Measurements from ENCODE around the gene MED7. TPM values are rescaled to one million over a fixed set of nuclear protein-coding genes. Genes with fewer than 3 reads are reported as not detected.

The MED7 gene
- total and polyA plus RNA-seq, 10 of the 15 experiments (the other 5 are each of a cell fraction or from before 2014, with no cell fraction given) = 9.3 to 47.7 (median 22.7) TPM

DNA sequence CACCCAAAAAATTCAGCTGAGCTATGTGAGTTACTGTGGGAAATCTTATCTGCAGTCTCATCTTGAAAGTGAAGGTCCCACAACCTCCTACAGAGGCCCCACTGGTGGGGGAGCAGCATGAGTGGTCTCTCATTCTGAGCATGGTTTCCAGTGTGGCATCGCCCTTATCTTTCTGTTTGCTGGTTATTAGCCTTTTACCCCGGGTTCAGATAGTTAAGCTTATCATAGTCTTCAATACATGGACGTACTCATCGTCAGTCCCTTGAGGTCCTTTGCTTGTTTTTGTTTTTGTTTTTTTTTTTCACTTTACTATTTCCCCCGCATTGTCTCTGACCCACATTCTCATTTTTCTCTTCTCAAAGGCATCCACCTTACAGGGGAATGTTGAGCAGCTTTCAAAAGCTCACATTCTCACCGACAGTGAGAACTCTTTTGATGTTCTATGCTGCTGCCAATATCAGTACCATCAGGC lies 26.1 kb downstream of the MED7 start (continued):
- TF ChIP-seq, protein P1, sequence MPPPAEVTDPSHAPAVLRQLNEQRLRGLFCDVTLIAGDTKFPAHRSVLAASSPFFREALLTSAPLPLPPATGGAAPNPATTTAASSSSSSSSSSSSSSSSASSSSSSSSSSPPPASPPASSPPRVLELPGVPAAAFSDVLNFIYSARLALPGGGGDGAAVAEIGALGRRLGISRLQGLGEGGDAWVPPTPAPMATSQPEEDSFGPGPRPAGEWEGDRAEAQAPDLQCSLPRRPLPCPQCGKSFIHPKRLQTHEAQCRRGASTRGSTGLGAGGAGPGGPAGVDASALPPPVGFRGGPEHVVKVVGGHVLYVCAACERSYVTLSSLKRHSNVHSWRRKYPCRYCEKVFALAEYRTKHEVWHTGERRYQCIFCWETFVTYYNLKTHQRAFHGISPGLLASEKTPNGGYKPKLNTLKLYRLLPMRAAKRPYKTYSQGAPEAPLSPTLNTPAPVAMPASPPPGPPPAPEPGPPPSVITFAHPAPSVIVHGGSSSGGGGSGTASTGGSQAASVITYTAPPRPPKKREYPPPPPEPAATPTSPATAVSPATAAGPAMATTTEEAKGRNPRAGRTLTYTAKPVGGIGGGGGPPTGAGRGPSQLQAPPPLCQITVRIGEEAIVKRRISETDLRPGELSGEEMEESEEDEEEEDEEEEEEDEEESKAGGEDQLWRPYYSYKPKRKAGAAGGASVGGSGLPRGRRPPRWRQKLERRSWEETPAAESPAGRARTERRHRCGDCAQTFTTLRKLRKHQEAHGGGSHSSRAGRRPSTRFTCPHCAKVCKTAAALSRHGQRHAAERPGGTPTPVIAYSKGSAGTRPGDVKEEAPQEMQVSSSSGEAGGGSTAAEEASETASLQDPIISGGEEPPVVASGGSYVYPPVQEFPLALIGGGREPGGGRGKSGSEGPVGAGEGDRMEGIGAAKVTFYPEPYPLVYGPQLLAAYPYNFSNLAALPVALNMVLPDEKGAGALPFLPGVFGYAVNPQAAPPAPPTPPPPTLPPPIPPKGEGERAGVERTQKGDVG (CRISPR knock-in tag; IDR thresholded peaks at IDR 0.05) = no peak
- TF ChIP-seq NRF1 (conservative IDR thresholded peaks at IDR 0.05; ENCODE audit: low read depth, low read length) (no peak), SMAD5 (IDR thresholded peaks at IDR 0.05; ENCODE audit: low read depth) (no peak), NBN (IDR thresholded peaks at IDR 0.05) (peak; percentile 86), RAD51 (IDR thresholded peaks at IDR 0.05) (no peak), EP300 (IDR thresholded peaks at IDR 0.05; ENCODE audit: borderline replicate concordance in 1 of 2, control insufficient read depth in 1 of 2, low read depth in 2 of 2, low read length in 2 of 2) (no peak), ETV6 (conservative IDR thresholded peaks at IDR 0.05 in 1 of 2, IDR thresholded peaks at IDR 0.05 in 1 of 2; ENCODE audit: borderline replicate concordance in 1 of 2, low read depth in 1 of 2) (peak in 1 of 2 experiments; percentile 29; a peak in 1 of 4 replicates), TARDBP (IDR thresholded peaks at IDR 0.05; ENCODE audit: borderline replicate concordance) (no peak), SMAD1 (IDR thresholded peaks at IDR 0.05; ENCODE audit: low read depth, partially characterized antibody) (no peak), DPF2 (IDR thresholded peaks at IDR 0.05) (peak; percentile 60), YY1 (IDR thresholded peaks at IDR 0.05; ENCODE audit: low read depth, low read length) (peak; percentile 43; the same call in 1 of the 2 replicates), TCF12 (IDR thresholded peaks at IDR 0.05; ENCODE audit: low read depth, low read length) (no peak), EED (IDR thresholded peaks at IDR 0.05; ENCODE audit: low read depth) (peak; percentile 87), RCOR1 (conservative IDR thresholded peaks at IDR 0.05; ENCODE audit: low read depth, low read length) (no peak), TCF7 (IDR thresholded peaks at IDR 0.05; ENCODE audit: borderline replicate concordance) (0 out of 2 replicates have a peak, but pooled peaks have one; percentile 45), FOXM1 (IDR thresholded peaks at IDR 0.05; ENCODE audit: low read depth, low read length) (0 out of 2 replicates have a peak, but pooled peaks have one; percentile 38)
- TF ChIP-seq, protein P2, sequence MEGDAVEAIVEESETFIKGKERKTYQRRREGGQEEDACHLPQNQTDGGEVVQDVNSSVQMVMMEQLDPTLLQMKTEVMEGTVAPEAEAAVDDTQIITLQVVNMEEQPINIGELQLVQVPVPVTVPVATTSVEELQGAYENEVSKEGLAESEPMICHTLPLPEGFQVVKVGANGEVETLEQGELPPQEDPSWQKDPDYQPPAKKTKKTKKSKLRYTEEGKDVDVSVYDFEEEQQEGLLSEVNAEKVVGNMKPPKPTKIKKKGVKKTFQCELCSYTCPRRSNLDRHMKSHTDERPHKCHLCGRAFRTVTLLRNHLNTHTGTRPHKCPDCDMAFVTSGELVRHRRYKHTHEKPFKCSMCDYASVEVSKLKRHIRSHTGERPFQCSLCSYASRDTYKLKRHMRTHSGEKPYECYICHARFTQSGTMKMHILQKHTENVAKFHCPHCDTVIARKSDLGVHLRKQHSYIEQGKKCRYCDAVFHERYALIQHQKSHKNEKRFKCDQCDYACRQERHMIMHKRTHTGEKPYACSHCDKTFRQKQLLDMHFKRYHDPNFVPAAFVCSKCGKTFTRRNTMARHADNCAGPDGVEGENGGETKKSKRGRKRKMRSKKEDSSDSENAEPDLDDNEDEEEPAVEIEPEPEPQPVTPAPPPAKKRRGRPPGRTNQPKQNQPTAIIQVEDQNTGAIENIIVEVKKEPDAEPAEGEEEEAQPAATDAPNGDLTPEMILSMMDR (IDR thresholded peaks at IDR 0.05 in 2 of 3, conservative IDR thresholded peaks at IDR 0.05 in 1 of 3; ENCODE audit: control insufficient read depth in 2 of 3, extremely low read depth in 1 of 3, insufficient read depth in 1 of 3, low read depth in 3 of 3, low read length in 3 of 3) = no peak
- TF ChIP-seq, protein P3, sequence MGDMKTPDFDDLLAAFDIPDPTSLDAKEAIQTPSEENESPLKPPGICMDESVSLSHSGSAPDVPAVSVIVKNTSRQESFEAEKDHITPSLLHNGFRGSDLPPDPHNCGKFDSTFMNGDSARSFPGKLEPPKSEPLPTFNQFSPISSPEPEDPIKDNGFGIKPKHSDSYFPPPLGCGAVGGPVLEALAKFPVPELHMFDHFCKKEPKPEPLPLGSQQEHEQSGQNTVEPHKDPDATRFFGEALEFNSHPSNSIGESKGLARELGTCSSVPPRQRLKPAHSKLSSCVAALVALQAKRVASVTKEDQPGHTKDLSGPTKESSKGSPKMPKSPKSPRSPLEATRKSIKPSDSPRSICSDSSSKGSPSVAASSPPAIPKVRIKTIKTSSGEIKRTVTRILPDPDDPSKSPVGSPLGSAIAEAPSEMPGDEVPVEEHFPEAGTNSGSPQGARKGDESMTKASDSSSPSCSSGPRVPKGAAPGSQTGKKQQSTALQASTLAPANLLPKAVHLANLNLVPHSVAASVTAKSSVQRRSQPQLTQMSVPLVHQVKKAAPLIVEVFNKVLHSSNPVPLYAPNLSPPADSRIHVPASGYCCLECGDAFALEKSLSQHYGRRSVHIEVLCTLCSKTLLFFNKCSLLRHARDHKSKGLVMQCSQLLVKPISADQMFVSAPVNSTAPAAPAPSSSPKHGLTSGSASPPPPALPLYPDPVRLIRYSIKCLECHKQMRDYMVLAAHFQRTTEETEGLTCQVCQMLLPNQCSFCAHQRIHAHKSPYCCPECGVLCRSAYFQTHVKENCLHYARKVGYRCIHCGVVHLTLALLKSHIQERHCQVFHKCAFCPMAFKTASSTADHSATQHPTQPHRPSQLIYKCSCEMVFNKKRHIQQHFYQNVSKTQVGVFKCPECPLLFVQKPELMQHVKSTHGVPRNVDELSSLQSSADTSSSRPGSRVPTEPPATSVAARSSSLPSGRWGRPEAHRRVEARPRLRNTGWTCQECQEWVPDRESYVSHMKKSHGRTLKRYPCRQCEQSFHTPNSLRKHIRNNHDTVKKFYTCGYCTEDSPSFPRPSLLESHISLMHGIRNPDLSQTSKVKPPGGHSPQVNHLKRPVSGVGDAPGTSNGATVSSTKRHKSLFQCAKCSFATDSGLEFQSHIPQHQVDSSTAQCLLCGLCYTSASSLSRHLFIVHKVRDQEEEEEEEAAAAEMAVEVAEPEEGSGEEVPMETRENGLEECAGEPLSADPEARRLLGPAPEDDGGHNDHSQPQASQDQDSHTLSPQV (IDR thresholded peaks at IDR 0.05) = no peak

All from GM12878 (cell line).